ENCODE data around the gene MATN1. TPM values are rescaled to one million over a fixed set of nuclear protein-coding genes. Genes with fewer than 3 reads are reported as not detected.
A peak's percentile ranks its signal among the peaks of the same experiment; 100 is the strongest.

MATN1 gene
- polyA plus RNA-seq, 10 donors, result 0.36 to 2.1 (median 1.0) TPM

GRCh38 chr1:30663596-30664091 is 59.7 kb downstream of the MATN1 start:
- DNase-seq, result peak in 1 of 3 donors; percentile 38

- DNase-seq, result no peak
Measured at GRCh38 chr1:30662291-30662840, 61.0 kb downstream of the MATN1 start.

GRCh38 chr1:30661311-30661710 is 62.1 kb downstream of the MATN1 start:
- DNase-seq, result no peak

Other genes starting within 250 kb of the MATN1 start
- 10 to 100 TPM; 15.8 to 44.1 (median 21.2) TPM for gene LAPTM5, start 34.2 kb upstream of the MATN1 start, polyA plus RNA-seq (ENCODE audit: insufficient read length in 10 of 10)
- 10 to 100 TPM; 33.9 to 62.1 (median 41.1) TPM for gene SDC3, start 185.2 kb upstream of the MATN1 start, polyA plus RNA-seq (ENCODE audit: insufficient read length in 10 of 10)

All from muscle of back (tissue), 11 donors.